ENCODE measurements around the gene ZBTB4.
A peak's percentile ranks its signal among the peaks of the same experiment; 100 is the strongest.

Gene ZBTB4

GRCh38 chr17:7419819-7420610, 59.4 kb downstream of the ZBTB4 start, which contains the start of gene SPEM1:
Gene SPEM1, plus strand, starts transcription at chr17:7420324. Its CDS starts 61 bp downstream, at chr17:7420385.
- DNase-seq, result no peak

GRCh38 chr17:7418472-7419152, 60.8 kb downstream of the ZBTB4 start:
- DNase-seq, result no peak

GRCh38 chr17:7417056-7417655, 62.3 kb downstream of the ZBTB4 start:
- no peak for DNase-seq

GRCh38 chr17:7416323-7416722, 63.1 kb downstream of the ZBTB4 start:
- DNase-seq, result no peak

GRCh38 chr17:7415784-7416183, 63.6 kb downstream of the ZBTB4 start:
- no peak for DNase-seq

GRCh38 chr17:7414837-7415236, 64.6 kb downstream of the ZBTB4 start:
- DNase-seq, result no peak

GRCh38 chr17:7413346-7413985, 66.0 kb downstream of the ZBTB4 start:
- peak; percentile 41 for DNase-seq

- DNase-seq, result no peak
These were observed 68.0 kb downstream of the ZBTB4 start for GRCh38 chr17:7411427-7411750.

DNA sequence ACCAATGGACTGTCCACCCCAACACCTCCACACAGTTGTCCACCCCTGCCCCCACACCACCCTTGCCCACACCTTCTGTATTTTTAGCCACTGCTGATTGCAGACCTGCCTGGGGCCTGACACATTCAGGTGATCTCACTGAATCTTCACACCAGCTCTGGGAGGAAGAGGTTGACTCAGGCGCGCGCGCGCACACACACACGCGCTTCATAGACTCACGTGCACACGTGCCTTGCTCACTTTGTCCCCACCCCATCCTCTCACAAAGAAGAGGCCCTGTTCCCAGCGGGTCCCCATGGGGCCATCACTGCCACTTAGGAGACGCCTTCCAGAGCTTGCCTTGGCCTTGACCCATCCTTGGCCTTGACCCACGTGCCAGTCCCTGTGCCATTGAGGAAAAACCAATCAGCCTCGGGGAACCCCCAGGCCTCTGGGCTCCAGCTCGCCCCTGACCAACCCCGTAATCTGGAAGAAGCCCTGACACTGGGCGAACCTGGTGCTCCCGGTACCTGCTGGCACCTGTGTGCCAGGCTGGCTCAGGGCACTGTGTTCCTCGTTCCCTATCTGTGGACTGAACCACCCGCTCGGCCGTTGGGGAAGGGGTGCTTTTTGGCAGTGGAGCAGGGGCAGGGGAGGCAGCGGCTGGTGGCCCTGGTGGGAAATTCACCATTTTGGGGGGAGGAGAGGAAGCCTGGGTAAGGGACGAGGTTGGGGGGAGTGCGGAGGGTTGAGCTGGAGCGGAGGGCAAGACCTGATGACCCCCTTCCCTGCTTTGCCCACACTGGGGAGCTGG, 68.6 kb downstream of the ZBTB4 start:
- DNase-seq, result no peak

DNA sequence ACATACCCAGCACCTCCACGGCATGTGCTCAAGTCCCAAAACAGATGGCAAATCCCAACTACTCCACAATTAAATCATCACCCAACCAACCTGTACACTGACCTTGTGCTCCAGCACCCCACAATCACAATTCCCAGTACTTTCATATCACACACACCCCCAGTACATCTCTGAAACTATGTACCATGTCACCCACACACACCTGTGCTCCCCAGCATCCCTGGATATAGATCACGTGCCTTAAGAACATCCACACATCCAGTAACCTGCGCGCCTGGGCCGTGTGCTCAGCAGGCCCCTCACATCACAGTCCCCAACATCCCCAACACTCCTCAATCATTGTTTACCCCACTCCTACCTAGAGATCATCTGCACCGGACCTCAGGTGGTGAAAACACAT, 69.7 kb downstream of the ZBTB4 start:
- DNase-seq, result no peak
